ENCODE results near the gene EXOSC10.
A peak's percentile ranks its signal among the peaks of the same experiment; 100 is the strongest.

EXOSC10 gene

GRCh38 chr1:11058026-11058425 lies 41.6 kb downstream of the EXOSC10 start:
- no peak overlapping the region for H3K27ac ChIP-seq
- H3K36me3 ChIP-seq = peaks cover 34% of the 10 kb centered on the region
- no peaks in the 10 kb centered on the region for H3K9me3 ChIP-seq (ENCODE audit: severe bottlenecking)
- H3K4me3 ChIP-seq (ENCODE audit: low read depth, low read length) = no peak overlapping the region
- no peak for DNase-seq
- no peak for TF ChIP-seq CTCF (IDR thresholded peaks at IDR 0.05; ENCODE audit: low read depth, low read length)
- H3K27me3 ChIP-seq (ENCODE audit: insufficient read depth, low read depth, severe bottlenecking) = no peaks in the 10 kb centered on the region

GRCh38 chr1:11057477-11057876 lies 42.2 kb downstream of the EXOSC10 start:
- peaks cover 31% of the 10 kb centered on the region for H3K36me3 ChIP-seq
- DNase-seq = no peak
- no peaks in the 10 kb centered on the region for H3K9me3 ChIP-seq (ENCODE audit: severe bottlenecking)
- TF ChIP-seq CTCF (IDR thresholded peaks at IDR 0.05; ENCODE audit: low read depth, low read length) = no peak
- no peak overlapping the region for H3K27ac ChIP-seq
- no peak overlapping the region for H3K4me3 ChIP-seq (ENCODE audit: low read depth, low read length)
- no peaks in the 10 kb centered on the region for H3K27me3 ChIP-seq (ENCODE audit: insufficient read depth, low read depth, severe bottlenecking)

- Histone ChIP-seq H3K36me3 (peaks cover 31% of the 10 kb centered on the region), H3K4me3 (ENCODE audit: low read depth, low read length) (no peak overlapping the region), H3K9me3 (ENCODE audit: severe bottlenecking) (no peaks in the 10 kb centered on the region), H3K27me3 (ENCODE audit: insufficient read depth, low read depth, severe bottlenecking) (no peaks in the 10 kb centered on the region), H3K27ac (no peak overlapping the region)
- DNase-seq = no peak
- no peak for TF ChIP-seq CTCF (IDR thresholded peaks at IDR 0.05; ENCODE audit: low read depth, low read length)
Measured at GRCh38 chr1:11056504-11056903, 43.2 kb downstream of the EXOSC10 start.

GRCh38 chr1:11055676-11056075 lies 44.0 kb downstream of the EXOSC10 start:
- Histone ChIP-seq H3K4me3 (ENCODE audit: low read depth, low read length) (no peak overlapping the region), H3K27ac (no peak overlapping the region), H3K36me3 (peaks cover 31% of the 10 kb centered on the region), H3K27me3 (ENCODE audit: insufficient read depth, low read depth, severe bottlenecking) (no peaks in the 10 kb centered on the region), H3K9me3 (ENCODE audit: severe bottlenecking) (no peaks in the 10 kb centered on the region)
- no peak for TF ChIP-seq CTCF (IDR thresholded peaks at IDR 0.05; ENCODE audit: low read depth, low read length)
- DNase-seq = no peak

- DNase-seq = no peak
- no peaks in the 10 kb centered on the region for H3K9me3 ChIP-seq (ENCODE audit: severe bottlenecking)
- H3K4me3 ChIP-seq (ENCODE audit: low read depth, low read length) = no peak overlapping the region
- H3K27ac ChIP-seq = no peak overlapping the region
- 0 out of 2 replicates have a peak, but pooled peaks have one; percentile 21 for TF ChIP-seq CTCF (IDR thresholded peaks at IDR 0.05; ENCODE audit: low read depth, low read length)
- peaks cover 31% of the 10 kb centered on the region for H3K36me3 ChIP-seq
- no peaks in the 10 kb centered on the region for H3K27me3 ChIP-seq (ENCODE audit: insufficient read depth, low read depth, severe bottlenecking)
Measured at GRCh38 chr1:11054666-11055065, 45.0 kb downstream of the EXOSC10 start.

GRCh38 chr1:11054181-11054580 lies 45.5 kb downstream of the EXOSC10 start:
- no peak for DNase-seq
- H3K36me3 ChIP-seq = peaks cover 31% of the 10 kb centered on the region
- H3K27ac ChIP-seq = no peak overlapping the region
- no peak overlapping the region for H3K4me3 ChIP-seq (ENCODE audit: low read depth, low read length)
- H3K9me3 ChIP-seq (ENCODE audit: severe bottlenecking) = no peaks in the 10 kb centered on the region
- no peaks in the 10 kb centered on the region for H3K27me3 ChIP-seq (ENCODE audit: insufficient read depth, low read depth, severe bottlenecking)
- no peak for TF ChIP-seq CTCF (IDR thresholded peaks at IDR 0.05; ENCODE audit: low read depth, low read length)

Data from WERI-Rb-1 (cell line).